WTC11 (cell line): ENCODE data around the gene TRIM41. TPM values are rescaled to one million over a fixed set of nuclear protein-coding genes. Genes with fewer than 3 reads are reported as not detected.

ENCODE experiments used
- ATAC-seq: fragments of 200-7000 bp; cut with Tn5 transposase; 2 replicates; pipeline ENCODE4 v1.10.0; 2021; ENCODE audit warnings: mild to moderate bottlenecking, moderate library complexity
- CTCF ChIA-PET: fragments of 300-600 bp; sonication (Branson Sonifier 250); formaldehyde crosslinking; loops from one replicate; lab custom pipeline; 2021; ENCODE audit warnings: antibody characterized with exemption; lab: Charles Lee
- POLR2A ChIA-PET: fragments of 350-600 bp; sonication (Branson Sonifier 250); formaldehyde crosslinking; loops from one replicate; lab custom pipeline; 2021; ENCODE audit warnings: antibody characterized with exemption; lab: Charles Lee
- DNase-seq: peaks from one replicate; pipeline ENCODE4 v3.0.0; 2021; ENCODE audit warnings: low spot score
- H3K27ac Mint-ChIP-seq: 2 replicates; pipeline ENCODE4 v1.8.0; 2021; ENCODE audit warnings: mixed read lengths
- H3K27me3 Mint-ChIP-seq: 2 replicates; pipeline ENCODE4 v1.8.0; 2021; ENCODE audit warnings: low read depth, mild to moderate bottlenecking, moderate library complexity, mixed read lengths
- H3K36me3 Mint-ChIP-seq: 2 replicates; pipeline ENCODE4 v1.8.0; 2021; ENCODE audit warnings: mixed read lengths
- H3K4me1 Mint-ChIP-seq: 2 replicates; pipeline ENCODE4 v1.8.0; 2022; ENCODE audit warnings: mixed read lengths
- H3K4me3 Mint-ChIP-seq: 2 replicates; pipeline ENCODE4 v1.8.0; 2021; ENCODE audit warnings: mild to moderate bottlenecking, moderate library complexity, mixed read lengths
- H3K9me3 Mint-ChIP-seq: 2 replicates; pipeline ENCODE4 v1.8.0; 2021; ENCODE audit warnings: mixed read lengths
- AR ChIP-seq: fragments of 250-450 bp; sonication (Bioruptor Pico); IDR thresholded peaks from 2 replicates; pipeline ENCODE4 v1.9.0; 2021; ENCODE audit warnings: mild to moderate bottlenecking
- CDX4 ChIP-seq: fragments of 250-450 bp; sonication (Bioruptor Pico); IDR thresholded peaks from 2 replicates; pipeline ENCODE4 v1.9.0; 2021; ENCODE audit warnings: moderate library complexity, mild to moderate bottlenecking, inconsistent platforms, borderline replicate concordance
- CREB1 ChIP-seq: sonication (generic); formaldehyde crosslinking; IDR thresholded peaks from 2 replicates; pipeline ENCODE4 v1.8.0; 2023; ENCODE audit warnings: mild to moderate bottlenecking, missing genetic modification reagents
- ELF4 ChIP-seq: sonication (generic); formaldehyde crosslinking; IDR thresholded peaks from 2 replicates; pipeline ENCODE4 v1.8.1; 2022; ENCODE audit warnings: low read depth, mild to moderate bottlenecking, moderate library complexity, missing genetic modification reagents
- EMX1 ChIP-seq: fragments of 250-450 bp; sonication (Bioruptor Pico); IDR thresholded peaks from 2 replicates; pipeline ENCODE4 v1.8.0; 2021; ENCODE audit warnings: mild to moderate bottlenecking
- ESRRA ChIP-seq: sonication (generic); formaldehyde crosslinking; IDR thresholded peaks from 2 replicates; pipeline ENCODE4 v1.8.1; 2022; ENCODE audit warnings: mild to moderate bottlenecking, missing genetic modification reagents, borderline replicate concordance
- FOXK1 ChIP-seq: sonication (generic); formaldehyde crosslinking; IDR thresholded peaks from 2 replicates; pipeline ENCODE4 v1.8.0; 2022; ENCODE audit warnings: mild to moderate bottlenecking, moderate library complexity, missing genetic modification reagents
- GABPB1 ChIP-seq: sonication (generic); formaldehyde crosslinking; IDR thresholded peaks from 2 replicates; pipeline ENCODE4 v1.8.1; 2023; ENCODE audit warnings: mild to moderate bottlenecking, missing genetic modification reagents
- GRHL2 ChIP-seq: fragments of 250-450 bp; sonication (Bioruptor Pico); IDR thresholded peaks from 2 replicates; pipeline ENCODE4 v1.8.0; 2022; ENCODE audit warnings: mild to moderate bottlenecking, moderate library complexity; ENCODE audit not compliant: insufficient replicate concordance, severe bottlenecking
- GTF2I ChIP-seq: fragments of 250-450 bp; sonication (Bioruptor Pico); conservative IDR thresholded peaks from 2 replicates; pipeline ENCODE4 v1.4.0; 2021; ENCODE audit warnings: mild to moderate bottlenecking
- JAZF1 ChIP-seq: fragments of 250-450 bp; sonication (Bioruptor Pico); IDR thresholded peaks from 2 replicates; pipeline ENCODE4 v1.9.0; 2021; ENCODE audit warnings: moderate library complexity, mild to moderate bottlenecking, inconsistent platforms
- MXD4 ChIP-seq: fragments of 250-450 bp; sonication (Bioruptor Pico); IDR thresholded peaks from 2 replicates; pipeline ENCODE4 v1.8.0; 2021; ENCODE audit warnings: mild to moderate bottlenecking, moderate library complexity, borderline replicate concordance
- MYBL2 ChIP-seq: sonication (generic); formaldehyde crosslinking; IDR thresholded peaks from 2 replicates; pipeline ENCODE4 v1.8.1; 2023; ENCODE audit warnings: mild to moderate bottlenecking, moderate library complexity, missing genetic modification reagents
- NFE2L1 ChIP-seq: sonication (generic); formaldehyde crosslinking; IDR thresholded peaks from 2 replicates; pipeline ENCODE4 v1.8.1; 2023; ENCODE audit warnings: missing genetic modification reagents
- NR1H2 ChIP-seq: sonication (generic); formaldehyde crosslinking; IDR thresholded peaks from 2 replicates; pipeline ENCODE4 v1.9.0; 2021; ENCODE audit warnings: mild to moderate bottlenecking, moderate library complexity, missing genetic modification reagents
- SMAD4 ChIP-seq: sonication (generic); formaldehyde crosslinking; IDR thresholded peaks from 2 replicates; pipeline ENCODE4 v1.8.0; 2022; ENCODE audit warnings: mild to moderate bottlenecking, missing genetic modification reagents
- SOX15 ChIP-seq: fragments of 250-450 bp; sonication (Bioruptor Pico); IDR thresholded peaks from 2 replicates; pipeline ENCODE4 v1.9.0; 2021; ENCODE audit warnings: mild to moderate bottlenecking
- ZBTB21 ChIP-seq: sonication (generic); formaldehyde crosslinking; IDR thresholded peaks from 2 replicates; pipeline ENCODE4 v1.8.1; 2023; ENCODE audit warnings: mild to moderate bottlenecking, missing genetic modification reagents, borderline replicate concordance
- ZNF232 ChIP-seq: sonication (generic); formaldehyde crosslinking; IDR thresholded peaks from 2 replicates; pipeline ENCODE4 v1.8.0; 2022; ENCODE audit warnings: mild to moderate bottlenecking, missing genetic modification reagents
- ZNF416 ChIP-seq: fragments of 250-450 bp; sonication (Bioruptor Pico); IDR thresholded peaks from 2 replicates; pipeline ENCODE4 v1.9.0; 2021; ENCODE audit warnings: mild to moderate bottlenecking, inconsistent platforms
- ZNF423 ChIP-seq: fragments of 250-450 bp; sonication (Bioruptor Pico); IDR thresholded peaks from 2 replicates; pipeline ENCODE4 v2.1.2; 2022; ENCODE audit warnings: mild to moderate bottlenecking, moderate library complexity
- ZNF671 ChIP-seq: fragments of 250-450 bp; sonication (Bioruptor Pico); IDR thresholded peaks from 2 replicates; pipeline ENCODE4 v1.8.0; 2021; ENCODE audit warnings: mild to moderate bottlenecking
- total RNA-seq: library from RNA; stranded (reverse); gene quantifications from 3 replicates; pipeline ENCODE4 v1.2.3, GENCODE V29; 2021
- TF ChIP-seq, protein P1 (sequence below): fragments of 200-600 bp; IDR thresholded peaks from 2 replicates; pipeline ENCODE4 v1.8.0; 2022; ENCODE audit warnings: antibody characterized with exemption
- TF ChIP-seq, protein P2 (sequence below): sonication (generic); formaldehyde crosslinking; IDR thresholded peaks from 2 replicates; pipeline ENCODE4 v1.8.1; 2022; ENCODE audit warnings: mild to moderate bottlenecking, moderate library complexity, missing genetic modification reagents
- TF ChIP-seq, protein P3 (sequence below): sonication (generic); formaldehyde crosslinking; IDR thresholded peaks from 2 replicates; pipeline ENCODE4 v1.8.0; 2022; ENCODE audit warnings: mild to moderate bottlenecking, missing genetic modification reagents
- TF ChIP-seq, protein P4 (sequence below): fragments of 250-450 bp; sonication (Bioruptor Pico); conservative IDR thresholded peaks from 2 replicates; pipeline ENCODE4 v1.9.0; 2021; ENCODE audit warnings: mild to moderate bottlenecking

The TRIM41 gene
- total RNA-seq, 1 experiment from 2014 or later = 33.5 TPM

GRCh38 chr5:181222630-181223057 lies 437 bp upstream of the TRIM41 start:
- TF ChIP-seq, protein P1, sequence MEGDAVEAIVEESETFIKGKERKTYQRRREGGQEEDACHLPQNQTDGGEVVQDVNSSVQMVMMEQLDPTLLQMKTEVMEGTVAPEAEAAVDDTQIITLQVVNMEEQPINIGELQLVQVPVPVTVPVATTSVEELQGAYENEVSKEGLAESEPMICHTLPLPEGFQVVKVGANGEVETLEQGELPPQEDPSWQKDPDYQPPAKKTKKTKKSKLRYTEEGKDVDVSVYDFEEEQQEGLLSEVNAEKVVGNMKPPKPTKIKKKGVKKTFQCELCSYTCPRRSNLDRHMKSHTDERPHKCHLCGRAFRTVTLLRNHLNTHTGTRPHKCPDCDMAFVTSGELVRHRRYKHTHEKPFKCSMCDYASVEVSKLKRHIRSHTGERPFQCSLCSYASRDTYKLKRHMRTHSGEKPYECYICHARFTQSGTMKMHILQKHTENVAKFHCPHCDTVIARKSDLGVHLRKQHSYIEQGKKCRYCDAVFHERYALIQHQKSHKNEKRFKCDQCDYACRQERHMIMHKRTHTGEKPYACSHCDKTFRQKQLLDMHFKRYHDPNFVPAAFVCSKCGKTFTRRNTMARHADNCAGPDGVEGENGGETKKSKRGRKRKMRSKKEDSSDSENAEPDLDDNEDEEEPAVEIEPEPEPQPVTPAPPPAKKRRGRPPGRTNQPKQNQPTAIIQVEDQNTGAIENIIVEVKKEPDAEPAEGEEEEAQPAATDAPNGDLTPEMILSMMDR = no peak
- TF ChIP-seq MYBL2 (CRISPR knock-in tag) = peak; percentile 3; the same call in 1 of the 2 replicates
- peaks cover 17% of the 10 kb centered on the region for H3K27me3 Mint-ChIP-seq
- ChIA-PET POLR2A (interaction anchor here (1.0 to 2.1 kb wide), 2 partner anchors 15 to 31 kb away, joined by 3 to 6 read pairs; no protein-coding TSS in a partner anchor), CTCF (interaction anchor here (1.0 to 2.6 kb wide), 3 partner anchors 15 to 38 kb away, joined by 5 to 16 read pairs (median 6); partner anchors contain the start of gene TRIM7)
- H3K36me3 Mint-ChIP-seq = peaks cover 3% of the 10 kb centered on the region; the same call in 1 of the 2 replicates
- peaks cover 22% of the 10 kb centered on the region for H3K4me1 Mint-ChIP-seq
- ATAC-seq (no peak), DNase-seq (no peak)
- peak overlapping the region; percentile 92 for H3K27ac Mint-ChIP-seq
- peak overlapping the region; percentile 99 for H3K4me3 Mint-ChIP-seq
- no peaks in the 10 kb centered on the region for H3K9me3 Mint-ChIP-seq

DNA sequence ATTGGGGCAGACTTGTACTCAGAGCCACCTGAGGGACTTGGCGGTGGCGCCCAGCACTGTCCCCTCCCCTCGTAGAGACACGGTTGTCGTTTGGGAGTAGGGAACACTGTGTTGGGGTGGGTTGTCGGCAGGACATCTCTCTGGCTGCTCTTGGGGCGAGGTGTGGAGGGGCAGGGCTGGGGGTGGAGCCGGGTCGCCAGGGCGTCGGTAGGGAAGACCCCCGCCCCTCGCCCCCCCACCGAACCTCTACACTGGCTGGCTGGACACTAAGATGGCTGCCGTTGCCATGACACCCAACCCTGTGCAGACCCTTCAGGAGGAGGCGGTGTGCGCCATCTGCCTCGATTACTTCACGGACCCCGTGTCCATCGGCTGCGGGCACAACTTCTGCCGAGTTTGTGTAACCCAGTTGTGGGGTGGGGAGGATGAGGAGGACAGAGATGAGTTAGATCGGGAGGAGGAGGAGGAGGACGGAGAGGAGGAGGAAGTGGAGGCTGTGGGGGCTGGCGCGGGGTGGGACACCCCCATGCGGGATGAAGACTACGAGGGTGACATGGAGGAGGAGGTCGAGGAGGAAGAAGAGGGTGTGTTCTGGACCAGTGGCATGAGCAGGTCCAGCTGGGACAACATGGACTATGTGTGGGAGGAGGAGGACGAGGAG lies 778 bp downstream of the TRIM41 start:
- peak overlapping the region; percentile 99 for H3K4me3 Mint-ChIP-seq
- POLR2A ChIA-PET = interaction anchor here (1.0 to 2.1 kb wide), 6 partner anchors 9 to 38 kb away, joined by 3 to 7 read pairs (median 4); no protein-coding TSS in a partner anchor
- H3K27me3 Mint-ChIP-seq = peaks cover 11% of the 10 kb centered on the region
- H3K27ac Mint-ChIP-seq = peak overlapping the region; percentile 98
- peaks cover 3% of the 10 kb centered on the region; the same call in 1 of the 2 replicates for H3K36me3 Mint-ChIP-seq
- CTCF ChIA-PET = interaction anchor here (0.6 to 2.6 kb wide), 5 partner anchors 17 to 56 kb away, joined by 3 to 16 read pairs (median 3); partner anchors contain the start of gene TRIM7
- ATAC-seq (peak; percentile 21), DNase-seq (peak; percentile 84)
- peaks cover 19% of the 10 kb centered on the region for H3K4me1 Mint-ChIP-seq
- no peaks in the 10 kb centered on the region for H3K9me3 Mint-ChIP-seq
- TF ChIP-seq, protein P2, sequence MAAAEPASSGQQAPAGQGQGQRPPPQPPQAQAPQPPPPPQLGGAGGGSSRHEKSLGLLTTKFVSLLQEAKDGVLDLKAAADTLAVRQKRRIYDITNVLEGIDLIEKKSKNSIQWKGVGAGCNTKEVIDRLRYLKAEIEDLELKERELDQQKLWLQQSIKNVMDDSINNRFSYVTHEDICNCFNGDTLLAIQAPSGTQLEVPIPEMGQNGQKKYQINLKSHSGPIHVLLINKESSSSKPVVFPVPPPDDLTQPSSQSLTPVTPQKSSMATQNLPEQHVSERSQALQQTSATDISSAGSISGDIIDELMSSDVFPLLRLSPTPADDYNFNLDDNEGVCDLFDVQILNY = no peak
- no peak for TF ChIP-seq GRHL2 (CRISPR knock-in tag)
- TF ChIP-seq CDX4 (CRISPR knock-in tag) = no peak
- no peak for TF ChIP-seq JAZF1
- TF ChIP-seq ESRRA (CRISPR knock-in tag) = no peak
- TF ChIP-seq ZNF671 (CRISPR knock-in tag) = no peak
- TF ChIP-seq AR (CRISPR knock-in tag) = no peak
- no peak for TF ChIP-seq MXD4 (CRISPR knock-in tag)
- no peak for TF ChIP-seq SOX15
- TF ChIP-seq ZNF416 (CRISPR knock-in tag) = no peak
- TF ChIP-seq ZNF423 (CRISPR knock-in tag) = no peak
- no peak for TF ChIP-seq NR1H2 (CRISPR knock-in tag)
- TF ChIP-seq ELF4 (CRISPR knock-in tag) = no peak
- no peak for TF ChIP-seq GABPB1 (CRISPR knock-in tag)
- TF ChIP-seq ZBTB21 (CRISPR knock-in tag) = 0 out of 2 replicates have a peak, but pooled peaks have one; percentile 64
- no peak for TF ChIP-seq ZNF232 (CRISPR knock-in tag)
- TF ChIP-seq, protein P3, sequence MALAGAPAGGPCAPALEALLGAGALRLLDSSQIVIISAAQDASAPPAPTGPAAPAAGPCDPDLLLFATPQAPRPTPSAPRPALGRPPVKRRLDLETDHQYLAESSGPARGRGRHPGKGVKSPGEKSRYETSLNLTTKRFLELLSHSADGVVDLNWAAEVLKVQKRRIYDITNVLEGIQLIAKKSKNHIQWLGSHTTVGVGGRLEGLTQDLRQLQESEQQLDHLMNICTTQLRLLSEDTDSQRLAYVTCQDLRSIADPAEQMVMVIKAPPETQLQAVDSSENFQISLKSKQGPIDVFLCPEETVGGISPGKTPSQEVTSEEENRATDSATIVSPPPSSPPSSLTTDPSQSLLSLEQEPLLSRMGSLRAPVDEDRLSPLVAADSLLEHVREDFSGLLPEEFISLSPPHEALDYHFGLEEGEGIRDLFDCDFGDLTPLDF (CRISPR knock-in tag) = no peak
- 0 out of 2 replicates have a peak, but pooled peaks have one; percentile 32 for TF ChIP-seq CREB1
- no peak for TF ChIP-seq SMAD4
- TF ChIP-seq, protein P4, sequence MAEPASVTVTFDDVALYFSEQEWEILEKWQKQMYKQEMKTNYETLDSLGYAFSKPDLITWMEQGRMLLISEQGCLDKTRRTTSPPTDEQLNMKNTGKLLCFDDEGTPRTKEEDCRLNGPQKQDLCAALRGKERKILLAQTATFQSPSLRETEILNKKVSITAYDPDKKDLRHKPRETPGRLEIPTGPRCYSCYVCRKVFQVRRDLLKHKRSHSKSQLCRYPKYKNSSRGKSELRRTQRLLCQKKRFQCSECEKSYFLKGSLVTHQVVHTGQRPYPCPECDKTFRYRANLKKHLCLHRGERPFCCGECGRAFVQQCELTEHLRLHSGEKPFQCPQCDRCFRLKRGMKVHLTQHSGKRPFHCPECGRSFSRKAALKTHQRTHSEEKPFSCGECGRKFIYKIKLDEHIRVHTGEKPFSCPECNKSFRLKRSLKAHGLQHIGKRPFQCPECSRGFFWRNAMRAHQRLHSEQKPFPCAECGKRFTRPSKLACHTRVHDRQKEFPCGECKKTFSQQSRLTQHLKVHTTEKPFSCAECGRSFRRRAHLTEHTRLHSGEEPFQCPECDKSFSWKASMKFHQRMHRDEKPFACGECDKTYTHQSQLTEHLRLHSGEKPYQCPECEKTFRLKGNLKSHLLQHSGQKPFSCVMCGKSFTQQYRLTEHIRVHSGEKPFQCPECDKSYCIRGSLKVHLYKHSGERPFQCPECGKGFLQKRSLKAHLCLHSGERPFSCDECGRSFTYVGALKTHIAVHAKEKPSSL (CRISPR knock-in tag) = no peak
- TF ChIP-seq EMX1 = 0 out of 2 replicates have a peak, but pooled peaks have one; percentile 48
- TF ChIP-seq FOXK1 (CRISPR knock-in tag) = no peak
- TF ChIP-seq GTF2I = no peak
- 0 out of 2 replicates have a peak, but pooled peaks have one; percentile 10 for TF ChIP-seq NFE2L1 (CRISPR knock-in tag)
